Colonic mucosa (tissue), 4 donors: ENCODE measurements around the gene AKR1E2. TPM values are rescaled to one million over a fixed set of nuclear protein-coding genes. Genes with fewer than 3 reads are reported as not detected.

Source experiments
- DNase-seq: peaks from one replicate; pipeline ENCODE4 v3.0.0-alpha.2; 2020
- H3K27ac ChIP-seq: fragments of 200-600 bp; one replicate; pipeline ENCODE4 v1.8.0; 2021
- H3K27me3 ChIP-seq: fragments of 200-600 bp; one replicate; pipeline ENCODE4 v1.8.0; 2021
- H3K36me3 ChIP-seq: fragments of 200-600 bp; one replicate; pipeline ENCODE4 v1.8.0; 2021
- H3K4me1 ChIP-seq: fragments of 200-600 bp; one replicate; pipeline ENCODE4 v1.8.0; 2021; ENCODE audit warnings: mild to moderate bottlenecking
- H3K4me3 ChIP-seq: fragments of 200-600 bp; one replicate; pipeline ENCODE4 v1.8.0; 2021
- H3K9ac ChIP-seq, 2 donors: one replicate each; pipeline ENCODE4 v1.7.0; 2013; ENCODE audit warnings: control low read depth in 2 of 2, low read depth in 2 of 2, low read length in 2 of 2
- H3K9me3 ChIP-seq: fragments of 200-600 bp; one replicate; pipeline ENCODE4 v1.8.0; 2021
- intact Hi-C: fragments of 100-400 bp; cut with DNase I; formaldehyde crosslinking; loops from one replicate; pipeline ENCODE4 v1.14.1; 2022
- total RNA-seq, 2 donors: library from RNA; stranded (reverse); fragmentation: NEBNext Ultra II Directional in 1 of 2; extraction: Animal tissue kit (Norgen Biotek cat#: 25700) in 1 of 2; gene quantifications; one replicate each; pipeline ENCODE4 v1.2.1, GENCODE V29; 2021
- TF ChIP-seq, protein P1 (sequence below): fragments of 200-600 bp; IDR thresholded peaks from one replicate; pipeline ENCODE4 v1.8.0; 2022; ENCODE audit warnings: antibody characterized with exemption, mild to moderate bottlenecking
- donor health status: healthy.
- donor health status: DM: no; HTN: no; CAD: no.
- donor health status: DM: no; HTN: no; CAD: no.

AKR1E2 gene
- total RNA-seq, 2 donors from 2014 or later = 8.6 to 16.3 TPM

DNA sequence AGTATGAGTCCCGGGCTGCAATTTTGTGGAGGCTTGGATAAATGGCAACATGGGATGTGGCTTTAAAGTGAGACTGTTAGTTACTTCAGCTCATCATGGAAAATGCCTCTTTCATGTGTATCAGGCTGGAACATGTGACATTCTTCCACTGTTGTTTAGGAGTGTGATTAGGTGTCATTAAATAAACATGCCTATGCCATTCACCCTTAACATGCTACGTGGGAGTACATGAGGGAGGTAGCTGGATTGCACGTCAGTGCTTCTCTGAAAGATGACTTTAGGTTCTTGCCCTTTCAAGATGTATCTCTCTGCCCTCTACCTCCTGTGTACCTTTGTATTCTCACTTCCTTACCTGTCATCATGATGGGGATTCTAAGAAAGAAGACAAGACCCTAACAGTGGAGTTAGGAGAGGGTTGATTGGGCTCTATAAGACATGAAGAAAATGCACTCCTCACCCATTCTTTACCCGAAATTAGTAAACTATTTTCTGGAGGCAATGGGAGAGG lies 8.9 kb downstream of the AKR1E2 start:
- no peak overlapping the region for H3K27ac ChIP-seq
- TF ChIP-seq, protein P1, sequence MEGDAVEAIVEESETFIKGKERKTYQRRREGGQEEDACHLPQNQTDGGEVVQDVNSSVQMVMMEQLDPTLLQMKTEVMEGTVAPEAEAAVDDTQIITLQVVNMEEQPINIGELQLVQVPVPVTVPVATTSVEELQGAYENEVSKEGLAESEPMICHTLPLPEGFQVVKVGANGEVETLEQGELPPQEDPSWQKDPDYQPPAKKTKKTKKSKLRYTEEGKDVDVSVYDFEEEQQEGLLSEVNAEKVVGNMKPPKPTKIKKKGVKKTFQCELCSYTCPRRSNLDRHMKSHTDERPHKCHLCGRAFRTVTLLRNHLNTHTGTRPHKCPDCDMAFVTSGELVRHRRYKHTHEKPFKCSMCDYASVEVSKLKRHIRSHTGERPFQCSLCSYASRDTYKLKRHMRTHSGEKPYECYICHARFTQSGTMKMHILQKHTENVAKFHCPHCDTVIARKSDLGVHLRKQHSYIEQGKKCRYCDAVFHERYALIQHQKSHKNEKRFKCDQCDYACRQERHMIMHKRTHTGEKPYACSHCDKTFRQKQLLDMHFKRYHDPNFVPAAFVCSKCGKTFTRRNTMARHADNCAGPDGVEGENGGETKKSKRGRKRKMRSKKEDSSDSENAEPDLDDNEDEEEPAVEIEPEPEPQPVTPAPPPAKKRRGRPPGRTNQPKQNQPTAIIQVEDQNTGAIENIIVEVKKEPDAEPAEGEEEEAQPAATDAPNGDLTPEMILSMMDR = no peak
- no peaks in the 10 kb centered on the region for H3K4me1 ChIP-seq
- no peak overlapping the region for H3K4me3 ChIP-seq
- no peaks in the 10 kb centered on the region for H3K9me3 ChIP-seq
- H3K9ac ChIP-seq = no peak overlapping the region
- no peaks in the 10 kb centered on the region for H3K36me3 ChIP-seq
- no peak for DNase-seq
- intact Hi-C loops = no loop called here
- H3K27me3 ChIP-seq = no peaks in the 10 kb centered on the region

DNA sequence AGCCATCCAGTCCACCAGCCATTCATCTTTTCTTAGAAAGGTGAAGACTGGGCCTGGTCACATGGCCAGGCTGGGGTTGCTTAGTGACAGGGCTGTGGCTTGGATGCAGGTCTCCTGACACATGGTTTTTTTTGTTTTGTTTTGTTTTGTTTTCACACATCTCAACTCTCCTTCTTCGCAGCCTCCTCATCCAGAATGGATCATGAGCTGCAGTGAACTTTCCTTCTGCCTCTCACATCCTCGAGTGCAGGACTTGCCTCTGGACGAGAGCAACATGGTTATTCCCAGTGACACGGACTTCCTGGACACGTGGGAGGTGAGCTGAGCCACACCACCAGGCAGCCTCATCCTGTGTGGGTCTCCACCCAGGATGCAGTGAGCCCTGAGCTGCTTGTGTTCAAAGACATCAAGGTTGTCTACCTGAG lies 9.5 kb downstream of the AKR1E2 start:
- H3K9me3 ChIP-seq = no peaks in the 10 kb centered on the region
- TF ChIP-seq, protein P1 = no peak
- DNase-seq = no peak
- H3K4me1 ChIP-seq = no peaks in the 10 kb centered on the region
- no peaks in the 10 kb centered on the region for H3K36me3 ChIP-seq
- H3K4me3 ChIP-seq = no peak overlapping the region
- H3K27me3 ChIP-seq = no peaks in the 10 kb centered on the region
- no peak overlapping the region for H3K27ac ChIP-seq
- H3K9ac ChIP-seq = no peak overlapping the region
- intact Hi-C loops = no loop called here

- H3K9me3 ChIP-seq = no peaks in the 10 kb centered on the region
- H3K27me3 ChIP-seq = no peaks in the 10 kb centered on the region
- no peak for DNase-seq
- H3K27ac ChIP-seq = no peak overlapping the region
- TF ChIP-seq, protein P1 = no peak
- H3K36me3 ChIP-seq = no peaks in the 10 kb centered on the region
- H3K4me3 ChIP-seq = no peak overlapping the region
- no peaks in the 10 kb centered on the region for H3K4me1 ChIP-seq
- no peak overlapping the region for H3K9ac ChIP-seq
- intact Hi-C loops = no loop called here
These were observed 10.5 kb downstream of the AKR1E2 start for GRCh38 chr10:4836416-4836969.

- Histone ChIP-seq H3K9me3 (no peaks in the 10 kb centered on the region), H3K9ac (no peak overlapping the region), H3K4me1 (no peaks in the 10 kb centered on the region), H3K27me3 (no peaks in the 10 kb centered on the region), H3K4me3 (no peak overlapping the region), H3K27ac (no peak overlapping the region), H3K36me3 (no peaks in the 10 kb centered on the region)
- DNase-seq = no peak
- intact Hi-C loops = no loop called here
- TF ChIP-seq, protein P1 = no peak
These were observed 11.5 kb downstream of the AKR1E2 start for GRCh38 chr10:4837551-4837950.

DNA sequence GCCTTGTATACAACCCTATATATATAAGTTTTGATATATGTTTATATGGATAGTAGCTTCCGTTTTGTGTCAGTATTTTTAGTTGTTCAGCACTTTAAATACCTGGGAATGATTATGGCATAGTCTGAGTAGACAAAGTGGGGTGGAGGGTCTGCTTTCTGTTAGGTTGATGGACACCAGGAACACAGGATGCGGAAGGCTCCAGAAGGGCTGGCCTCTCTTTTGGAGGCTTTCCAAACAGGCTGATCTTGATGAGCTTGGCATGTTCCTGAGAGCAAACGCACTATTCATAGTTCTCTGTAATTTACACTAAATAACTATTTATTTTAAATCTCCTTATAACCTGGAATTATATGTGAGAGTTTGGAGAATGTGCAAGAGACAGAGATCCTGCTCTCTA lies 12.7 kb downstream of the AKR1E2 start:
- no peak overlapping the region for H3K27ac ChIP-seq
- no peaks in the 10 kb centered on the region for H3K9me3 ChIP-seq
- no peak for DNase-seq
- no peak overlapping the region for H3K4me3 ChIP-seq
- TF ChIP-seq, protein P1 = no peak
- H3K36me3 ChIP-seq = no peaks in the 10 kb centered on the region
- intact Hi-C loops = no loop called here
- no peaks in the 10 kb centered on the region for H3K27me3 ChIP-seq
- no peak overlapping the region for H3K9ac ChIP-seq
- H3K4me1 ChIP-seq = no peaks in the 10 kb centered on the region
